HEK293 (cell line): ENCODE data around the gene TTBK1.

Experiments used
- CTCF ChIA-PET: fragments of 350-600 bp; formaldehyde crosslinking; extraction: SDS; loops from one replicate; lab custom pipeline; 2021; ENCODE audit warnings: antibody characterized with exemption; lab: Yijun Ruan, JAX
- POLR2A ChIA-PET: fragments of 300-600 bp; formaldehyde crosslinking; extraction: SDS; loops from one replicate; lab custom pipeline; 2020; ENCODE audit warnings: antibody characterized with exemption, inconsistent platforms; lab: Yijun Ruan, JAX
- H3K27ac ChIP-seq: fragments of 200-500 bp; sonication (Bioruptor generic); 2 replicates; pipeline ENCODE4 v1.5.1; 2014; ENCODE audit warnings: low read depth, low read length, control low read depth, inconsistent platforms; ENCODE audit errors: extremely low read depth
- H3K36me3 ChIP-seq, 2 experiments: fragments of 200-500 bp in 1 of 2; sonication (Bioruptor generic) in 1 of 2; 1 replicate in 1 of 2; 2 replicates in 1 of 2; pipeline ENCODE4 v1.5.1; 2014 to 2017; ENCODE audit warnings: inconsistent platforms in 2 of 2, low read length in 2 of 2; ENCODE audit not compliant: control insufficient read depth in 2 of 2, insufficient read depth in 1 of 2
- H3K4me1 ChIP-seq: fragments of 200-500 bp; sonication (Bioruptor generic); 2 replicates; pipeline ENCODE4 v1.5.1; 2014; ENCODE audit warnings: mild to moderate bottlenecking, low read length, inconsistent platforms; ENCODE audit not compliant: control insufficient read depth, insufficient read depth
- H3K4me3 ChIP-seq: 2 replicates; pipeline ENCODE4 v1.5.1; 2011; ENCODE audit warnings: low read depth, mild to moderate bottlenecking, control low read depth, low read length, moderate library complexity
- H3K9me3 ChIP-seq: fragments of 200-500 bp; sonication (Bioruptor generic); 2 replicates; pipeline ENCODE4 v1.5.1; 2014; ENCODE audit warnings: low read depth, low read length, inconsistent platforms; ENCODE audit not compliant: control insufficient read depth, insufficient read depth
- BCL11B ChIP-seq: fragments of 450-650 bp; formaldehyde crosslinking; IDR thresholded peaks from 2 replicates; pipeline ENCODE4 v1.5.1; 2016; ENCODE audit warnings: low read depth, missing biosample characterization, missing genetic modification characterization
- SALL2 ChIP-seq: fragments of 450-650 bp; formaldehyde crosslinking; IDR thresholded peaks from 2 replicates; pipeline ENCODE4 v1.5.0; 2017; ENCODE audit warnings: missing biosample characterization, mild to moderate bottlenecking, missing genetic modification characterization, borderline replicate concordance
- ZBTB10 ChIP-seq: fragments of 450-650 bp; formaldehyde crosslinking; IDR thresholded peaks from 2 replicates; pipeline ENCODE4 v1.5.1; 2016; ENCODE audit warnings: missing biosample characterization, missing genetic modification characterization
- ZBTB8A ChIP-seq: fragments of 450-650 bp; formaldehyde crosslinking; IDR thresholded peaks from 2 replicates; pipeline ENCODE4 v1.5.1; 2016; ENCODE audit warnings: missing biosample characterization, missing genetic modification characterization
- ZNF24 ChIP-seq: fragments of 450-650 bp; formaldehyde crosslinking; IDR thresholded peaks from 2 replicates; pipeline ENCODE4 v1.5.1; 2016; ENCODE audit warnings: missing biosample characterization, missing genetic modification characterization
- ZNF513 ChIP-seq: fragments of 450-650 bp; IDR thresholded peaks from 2 replicates; pipeline ENCODE4 v1.5.1; 2018; ENCODE audit warnings: missing biosample characterization, missing genetic modification characterization
- ZNF518A ChIP-seq: fragments of 450-650 bp; formaldehyde crosslinking; conservative IDR thresholded peaks from 2 replicates; pipeline ENCODE4 v1.5.1; 2016; ENCODE audit warnings: low read depth, missing biosample characterization, missing genetic modification characterization
- ZNF560 ChIP-seq: fragments of 450-650 bp; formaldehyde crosslinking; IDR thresholded peaks from 2 replicates; pipeline ENCODE4 v1.5.1; 2017; ENCODE audit warnings: missing biosample characterization, missing genetic modification characterization, borderline replicate concordance
- ZNF623 ChIP-seq: fragments of 450-650 bp; formaldehyde crosslinking; IDR thresholded peaks from 2 replicates; pipeline ENCODE4 v1.5.1; 2016; ENCODE audit warnings: missing biosample characterization, missing genetic modification characterization
- ZNF707 ChIP-seq: fragments of 450-650 bp; formaldehyde crosslinking; IDR thresholded peaks from 2 replicates; pipeline ENCODE4 v1.5.1; 2016; ENCODE audit warnings: missing biosample characterization, missing genetic modification characterization
- ZNF776 ChIP-seq: fragments of 450-650 bp; formaldehyde crosslinking; IDR thresholded peaks from 2 replicates; pipeline ENCODE4 v1.5.0; 2017; ENCODE audit warnings: missing biosample characterization, missing genetic modification characterization, borderline replicate concordance
- ZSCAN18 ChIP-seq: fragments of 450-650 bp; formaldehyde crosslinking; IDR thresholded peaks from 2 replicates; pipeline ENCODE4 v1.5.1; 2016; ENCODE audit warnings: missing biosample characterization, missing genetic modification characterization

TTBK1 gene

GRCh38 chr6:43240950-43241349 lies 2.3 kb upstream of the TTBK1 start (continued):
- no peak for TF ChIP-seq ZNF776 (tag by site-specific recombination)

- Histone ChIP-seq H3K4me1 (no peaks in the 10 kb centered on the region; the same call in 1 of the 2 replicates), H3K27ac (no peak overlapping the region), H3K4me3 (no peak overlapping the region), H3K36me3 (no peaks in the 10 kb centered on the region), H3K9me3 (no peaks in the 10 kb centered on the region)
- no peak for TF ChIP-seq ZNF623 (tag by site-specific recombination)
- no peak for TF ChIP-seq ZNF518A (tag by site-specific recombination)
- no peak for TF ChIP-seq ZNF560 (tag by site-specific recombination)
- TF ChIP-seq ZNF513, result no peak
- TF ChIP-seq SALL2 (tag by site-specific recombination), result no peak
- TF ChIP-seq BCL11B (tag by site-specific recombination), result no peak
- no peak for TF ChIP-seq ZNF24 (tag by site-specific recombination)
- no peak for TF ChIP-seq ZNF707 (tag by site-specific recombination)
- TF ChIP-seq ZSCAN18 (tag by site-specific recombination), result no peak
- no peak for TF ChIP-seq ZBTB10 (tag by site-specific recombination)
- TF ChIP-seq ZBTB8A (tag by site-specific recombination), result no peak
- ChIA-PET POLR2A (interaction anchor here (1.5 kb wide), 1 partner anchor 67 kb away, joined by 3 read pairs; no protein-coding TSS in a partner anchor), CTCF (interaction anchor here (2.0 kb wide), 1 partner anchor 11 kb away, joined by 11 read pairs; the partner anchor contains the start of gene DNPH1)
Measured at GRCh38 chr6:43241446-43241845, 1.8 kb upstream of the TTBK1 start.
